Stimulated activated naive B cell treated with anti-CD40 and anti-IgM and Interleukin-4, amounts not matched to agents 10 μg/mL and 1 μg/mL and 100 μg/mL, for 72 hours (primary cell): Measurements from ENCODE around the gene SORL1.

Experiments used
- ATAC-seq, 2 donors: fragments of 150-1000 bp; cut with Tn5 transposase; replicated peaks; 2 replicates each; pipeline ENCODE4 v1.10.0; 2021; ENCODE audit warnings: moderate library complexity in 1 of 2
- DNase-seq: peaks from one replicate; pipeline ENCODE4 v3.0.0; 2021
- H3K27ac Mint-ChIP-seq: one replicate; pipeline ENCODE4 v1.8.0; 2022; ENCODE audit warnings: mild to moderate bottlenecking, mixed read lengths
- H3K27me3 Mint-ChIP-seq, 2 donors: one replicate each; pipeline ENCODE4 v1.8.0; 2022; ENCODE audit warnings: mixed read lengths in 2 of 2
- H3K36me3 Mint-ChIP-seq, 2 donors: one replicate each; pipeline ENCODE4 v1.8.0; 2022; ENCODE audit warnings: mixed read lengths in 2 of 2, mild to moderate bottlenecking in 1 of 2
- H3K4me1 Mint-ChIP-seq, 2 donors: one replicate each; pipeline ENCODE4 v1.8.0; 2022; ENCODE audit warnings: mixed read lengths in 2 of 2, mild to moderate bottlenecking in 1 of 2
- H3K4me3 Mint-ChIP-seq, 2 donors: one replicate each; pipeline ENCODE4 v1.8.0; 2022; ENCODE audit warnings: mild to moderate bottlenecking in 2 of 2, mixed read lengths in 2 of 2, moderate library complexity in 1 of 2
- H3K9me3 Mint-ChIP-seq, 2 donors: one replicate each; pipeline ENCODE4 v1.8.0; 2022; ENCODE audit warnings: mixed read lengths in 2 of 2, mild to moderate bottlenecking in 1 of 2

Gene SORL1

GRCh38 chr11:121551463-121551862 is 99.3 kb downstream of the SORL1 start:
- H3K4me1 Mint-ChIP-seq, result peaks cover 7 to 18% of the 10 kb centered on the region in 2 donors
- ATAC-seq, result no peak

GRCh38 chr11:121552154-121552553 is 100.0 kb downstream of the SORL1 start:
- ATAC-seq, result no peak
- H3K36me3 Mint-ChIP-seq, result peaks cover 50 to 54% of the 10 kb centered on the region in 2 donors
- no peak overlapping the region for H3K4me3 Mint-ChIP-seq
- no peak for DNase-seq
- H3K27me3 Mint-ChIP-seq, result no peaks in the 10 kb centered on the region
- peaks cover 8 to 25% of the 10 kb centered on the region in 2 donors for H3K4me1 Mint-ChIP-seq
- peaks cover 0 to 1% of the 10 kb centered on the region in 2 donors for H3K9me3 Mint-ChIP-seq
- H3K27ac Mint-ChIP-seq, result no peak overlapping the region

More at GRCh38 chr11:121551463-121551862, 99.3 kb downstream of the SORL1 start:
- Mint-ChIP-seq H3K27ac (peak overlapping the region; percentile 16), H3K36me3 (peaks cover 45 to 48% of the 10 kb centered on the region in 2 donors), H3K9me3 (peaks cover 0 to 1% of the 10 kb centered on the region in 2 donors), H3K4me3 (no peak overlapping the region), H3K27me3 (no peaks in the 10 kb centered on the region)
- no peak for DNase-seq

DNA sequence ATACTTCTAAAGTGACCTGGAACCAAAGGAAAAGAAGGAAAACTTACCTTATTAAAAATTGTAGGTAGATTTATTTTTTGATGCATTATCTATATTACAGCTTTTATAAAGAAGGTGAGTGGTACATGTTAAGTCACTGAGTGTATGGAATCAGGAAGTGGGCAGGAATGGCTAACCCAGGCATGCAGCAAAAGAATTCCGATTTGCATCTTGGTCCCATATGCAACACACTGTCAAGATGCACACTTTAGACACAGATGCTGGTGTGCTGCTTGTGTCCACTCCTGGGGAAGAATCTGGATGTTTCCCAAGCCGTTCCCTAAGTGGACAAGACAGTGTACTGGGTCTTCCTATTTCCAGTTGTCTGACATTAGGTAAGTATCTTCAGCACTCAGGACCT is 100.5 kb downstream of the SORL1 start:
- Mint-ChIP-seq H3K36me3 (peaks cover 48 to 54% of the 10 kb centered on the region in 2 donors), H3K4me1 (peaks cover 11 to 30% of the 10 kb centered on the region in 2 donors), H3K4me3 (no peak overlapping the region), H3K27ac (no peak overlapping the region), H3K9me3 (peaks cover 0 to 1% of the 10 kb centered on the region in 2 donors), H3K27me3 (no peaks in the 10 kb centered on the region)
- DNase-seq, result no peak
- ATAC-seq, result no peak

DNA sequence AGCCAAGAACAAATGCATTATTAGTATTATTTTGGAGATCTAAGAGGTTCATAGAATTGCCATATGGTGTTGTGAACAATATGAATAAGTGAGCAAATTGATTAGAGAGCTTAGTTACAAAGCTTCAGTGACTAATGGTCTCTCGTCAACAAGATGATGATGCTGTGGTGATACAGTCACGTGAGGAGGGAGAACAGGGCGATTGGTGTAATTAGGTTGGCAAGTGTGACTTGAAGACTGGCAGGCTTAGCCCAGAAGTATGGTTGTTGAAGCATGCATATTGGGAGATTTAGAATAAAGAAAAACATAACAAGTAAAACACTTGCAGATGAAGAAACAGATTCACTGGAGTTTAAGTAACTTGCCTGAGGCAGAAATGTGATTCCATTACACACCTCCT is 101.3 kb downstream of the SORL1 start:
- no peak for ATAC-seq

DNA sequence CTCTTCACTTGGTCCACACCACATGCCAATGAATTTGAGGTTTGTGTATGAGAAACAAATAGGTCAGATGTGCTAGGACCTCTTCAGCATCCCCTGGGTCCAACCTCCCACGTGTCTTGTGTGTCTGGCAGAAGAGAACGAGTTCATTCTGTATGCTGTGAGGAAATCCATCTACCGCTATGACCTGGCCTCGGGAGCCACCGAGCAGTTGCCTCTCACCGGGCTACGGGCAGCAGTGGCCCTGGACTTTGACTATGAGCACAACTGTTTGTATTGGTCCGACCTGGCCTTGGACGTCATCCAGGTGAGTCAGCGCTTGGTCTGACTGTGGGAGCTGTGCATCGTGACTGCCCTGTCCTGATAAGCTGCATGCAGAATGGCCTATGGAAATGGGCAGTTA is 101.7 kb downstream of the SORL1 start:
- ATAC-seq (no peak), DNase-seq (no peak)
- Mint-ChIP-seq H3K4me3 (no peak overlapping the region), H3K4me1 (peaks cover 11 to 30% of the 10 kb centered on the region in 2 donors), H3K36me3 (peaks cover 51 to 56% of the 10 kb centered on the region in 2 donors), H3K27me3 (no peaks in the 10 kb centered on the region), H3K9me3 (peaks cover 0 to 1% of the 10 kb centered on the region in 2 donors), H3K27ac (no peak overlapping the region)

More for the DNA sequence above, 101.3 kb downstream of the SORL1 start:
- no peak overlapping the region for H3K4me3 Mint-ChIP-seq
- H3K36me3 Mint-ChIP-seq, result peaks cover 47 to 52% of the 10 kb centered on the region in 2 donors
- no peak overlapping the region for H3K27ac Mint-ChIP-seq
- DNase-seq, result no peak
- H3K9me3 Mint-ChIP-seq, result peaks cover 0 to 1% of the 10 kb centered on the region in 2 donors
- H3K4me1 Mint-ChIP-seq, result peaks cover 11 to 30% of the 10 kb centered on the region in 2 donors
- H3K27me3 Mint-ChIP-seq, result no peaks in the 10 kb centered on the region

- H3K4me3 Mint-ChIP-seq, result no peak overlapping the region
- H3K36me3 Mint-ChIP-seq, result peaks cover 58 to 62% of the 10 kb centered on the region in 2 donors
- H3K9me3 Mint-ChIP-seq, result peaks cover 0 to 1% of the 10 kb centered on the region in 2 donors
- H3K27ac Mint-ChIP-seq, result no peak overlapping the region
- H3K4me1 Mint-ChIP-seq, result peaks cover 11 to 30% of the 10 kb centered on the region in 2 donors
- H3K27me3 Mint-ChIP-seq, result no peaks in the 10 kb centered on the region
- no peak for ATAC-seq
- no peak for DNase-seq
Observed at GRCh38 chr11:121554552-121554951, 102.4 kb downstream of the SORL1 start.

- H3K27me3 Mint-ChIP-seq, result no peaks in the 10 kb centered on the region
- no peak overlapping the region for H3K4me3 Mint-ChIP-seq
- H3K27ac Mint-ChIP-seq, result no peak overlapping the region
- peaks cover 60 to 68% of the 10 kb centered on the region in 2 donors for H3K36me3 Mint-ChIP-seq
- peaks cover 11 to 27% of the 10 kb centered on the region in 2 donors for H3K4me1 Mint-ChIP-seq
- no peak for ATAC-seq
- H3K9me3 Mint-ChIP-seq, result peaks cover 0 to 1% of the 10 kb centered on the region in 2 donors
- DNase-seq, result no peak
Observed at GRCh38 chr11:121555121-121555520, 103.0 kb downstream of the SORL1 start.

DNA sequence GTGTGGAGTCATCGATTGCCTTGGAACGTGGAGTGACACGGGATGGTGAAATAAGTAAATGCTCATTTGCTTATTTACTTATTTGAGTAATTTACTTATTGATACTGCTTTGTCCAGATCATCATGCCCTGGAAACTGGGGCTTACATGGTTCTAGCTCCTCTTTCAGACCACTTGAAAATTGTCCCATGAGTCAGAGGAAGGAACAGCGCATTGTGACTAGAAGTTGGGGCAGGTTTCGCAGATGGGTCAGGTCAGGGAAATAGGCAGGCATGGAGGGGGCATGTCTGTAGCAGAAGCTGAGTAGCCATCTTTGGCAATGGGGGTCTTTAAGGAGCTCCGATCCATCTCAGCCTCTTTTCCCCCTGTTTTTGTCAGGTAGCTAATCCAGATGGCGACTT is 104.8 kb downstream of the SORL1 start:
- DNase-seq, result no peak
- Mint-ChIP-seq H3K4me1 (peaks cover 5 to 14% of the 10 kb centered on the region in 2 donors), H3K9me3 (no peaks in the 10 kb centered on the region), H3K27me3 (no peaks in the 10 kb centered on the region), H3K36me3 (peaks cover 60 to 69% of the 10 kb centered on the region in 2 donors), H3K27ac (no peak overlapping the region), H3K4me3 (no peak overlapping the region)
- no peak for ATAC-seq

GRCh38 chr11:121557348-121557747 is 105.2 kb downstream of the SORL1 start:
- DNase-seq (no peak), ATAC-seq (peak; percentile 89 to 90)
- Mint-ChIP-seq H3K4me3 (no peak overlapping the region), H3K4me1 (peaks cover 5 to 14% of the 10 kb centered on the region in 2 donors), H3K9me3 (no peaks in the 10 kb centered on the region), H3K36me3 (peaks cover 62 to 73% of the 10 kb centered on the region in 2 donors), H3K27ac (peak overlapping the region; percentile 62), H3K27me3 (no peaks in the 10 kb centered on the region)

GRCh38 chr11:121559606-121560200 is 107.6 kb downstream of the SORL1 start:
- Mint-ChIP-seq H3K4me3 (no peak overlapping the region), H3K4me1 (peaks cover 5 to 14% of the 10 kb centered on the region in 2 donors), H3K27me3 (no peaks in the 10 kb centered on the region), H3K9me3 (no peaks in the 10 kb centered on the region), H3K36me3 (peaks cover 52 to 70% of the 10 kb centered on the region in 2 donors), H3K27ac (no peak overlapping the region)
- no peak for DNase-seq
- ATAC-seq, result no peak

DNA sequence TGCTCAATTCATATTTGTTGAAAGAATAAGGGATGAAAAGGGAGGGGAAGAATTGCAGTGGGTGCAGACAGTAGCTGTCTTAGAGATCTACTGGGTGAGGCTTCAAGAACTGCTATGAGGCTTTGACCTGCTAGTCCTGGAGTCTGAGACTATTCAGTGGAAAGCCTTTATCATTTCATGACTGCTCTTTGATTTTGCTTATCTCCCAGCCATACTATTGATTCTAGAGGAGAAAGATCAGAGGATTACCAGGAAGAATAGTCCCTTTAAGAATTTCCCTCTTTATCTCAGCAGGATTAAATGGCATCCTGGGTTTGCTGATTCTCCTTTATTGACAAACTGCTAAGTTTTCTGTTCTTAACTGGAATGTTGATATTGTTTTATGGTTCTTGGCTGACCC is 108.1 kb downstream of the SORL1 start:
- H3K36me3 Mint-ChIP-seq, result peaks cover 51 to 68% of the 10 kb centered on the region in 2 donors
- H3K27me3 Mint-ChIP-seq, result no peaks in the 10 kb centered on the region
- peaks cover 7 to 14% of the 10 kb centered on the region in 2 donors for H3K4me1 Mint-ChIP-seq
- no peaks in the 10 kb centered on the region for H3K9me3 Mint-ChIP-seq
- DNase-seq, result no peak
- no peak for ATAC-seq
- H3K27ac Mint-ChIP-seq, result no peak overlapping the region
- no peak overlapping the region for H3K4me3 Mint-ChIP-seq

GRCh38 chr11:121561240-121561639 is 109.1 kb downstream of the SORL1 start:
- Mint-ChIP-seq H3K27ac (no peak overlapping the region), H3K27me3 (no peaks in the 10 kb centered on the region), H3K4me3 (no peak overlapping the region), H3K9me3 (no peaks in the 10 kb centered on the region), H3K36me3 (peaks cover 43 to 59% of the 10 kb centered on the region in 2 donors), H3K4me1 (peaks cover 7 to 14% of the 10 kb centered on the region in 2 donors)
- DNase-seq (no peak), ATAC-seq (no peak)

DNA sequence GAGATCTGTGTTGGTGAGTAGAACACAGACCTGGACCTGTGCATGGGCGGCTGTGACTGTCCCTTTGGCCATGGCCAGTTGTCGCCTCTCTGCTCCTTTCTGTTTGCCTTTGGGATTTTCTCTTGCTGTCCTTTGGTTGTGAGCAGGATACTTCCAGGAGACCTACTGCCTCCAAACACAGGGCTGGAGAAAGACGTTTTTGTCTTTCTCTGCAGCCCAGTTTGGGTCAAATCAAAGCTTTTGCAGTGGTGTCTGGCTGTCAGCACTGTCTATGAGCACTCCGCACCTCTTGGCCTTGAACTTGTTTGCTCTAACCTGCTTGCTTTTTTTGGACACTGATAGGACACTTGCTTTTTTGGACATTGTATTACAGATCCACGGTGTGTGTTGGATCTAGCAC is 109.6 kb downstream of the SORL1 start:
- DNase-seq, result no peak
- ATAC-seq, result no peak
- peaks cover 9 to 13% of the 10 kb centered on the region in 2 donors for H3K4me1 Mint-ChIP-seq
- no peak overlapping the region for H3K27ac Mint-ChIP-seq
- no peak overlapping the region for H3K4me3 Mint-ChIP-seq
- no peaks in the 10 kb centered on the region for H3K9me3 Mint-ChIP-seq
- peaks cover 43 to 57% of the 10 kb centered on the region in 2 donors for H3K36me3 Mint-ChIP-seq
- peaks cover 0 to 3% of the 10 kb centered on the region in 2 donors for H3K27me3 Mint-ChIP-seq

GRCh38 chr11:121563003-121563402 is 110.9 kb downstream of the SORL1 start:
- no peak overlapping the region for H3K4me3 Mint-ChIP-seq
- H3K27me3 Mint-ChIP-seq, result peaks cover 0 to 11% of the 10 kb centered on the region in 2 donors
- H3K4me1 Mint-ChIP-seq, result peaks cover 12 to 15% of the 10 kb centered on the region in 2 donors
- H3K36me3 Mint-ChIP-seq, result peaks cover 49 to 62% of the 10 kb centered on the region in 2 donors
- no peak overlapping the region for H3K27ac Mint-ChIP-seq
- no peaks in the 10 kb centered on the region for H3K9me3 Mint-ChIP-seq
- ATAC-seq (no peak), DNase-seq (no peak)
